Keratinocyte (primary cell): ENCODE measurements around the gene UNC13C. TPM values are rescaled to one million over a fixed set of nuclear protein-coding genes. Genes with fewer than 3 reads are reported as not detected.

Experiments used
- DNase-seq: peaks from one replicate; pipeline ENCODE4 v3.0.0-alpha.2; 2011; ENCODE audit warnings: low read depth, missing footprints, low spot score
- FAIRE-seq: peaks from 2 replicates; lab custom pipeline; 2011; peaks lifted over from hg19 to GRCh38; lab: Jason Lieb, UNC
- H2AFZ ChIP-seq: 2 replicates; pipeline ENCODE4 v1.6.0; 2012; ENCODE audit warnings: low read length, control low read depth, inconsistent platforms; ENCODE audit not compliant: control insufficient read depth
- H3K27ac ChIP-seq: 2 replicates; pipeline ENCODE4 v1.5.1; 2011; ENCODE audit warnings: low read length; ENCODE audit not compliant: control insufficient read depth, insufficient read depth
- H3K27me3 ChIP-seq: 3 replicates; pipeline ENCODE4 v1.6.0; 2011; ENCODE audit warnings: low read length; ENCODE audit not compliant: control insufficient read depth, insufficient read depth; ENCODE audit errors: extremely low read depth
- H3K36me3 ChIP-seq, 2 experiments: 2 replicates in 1 of 2; 3 replicates in 1 of 2; pipeline ENCODE4 v1.5.1; 2011; ENCODE audit warnings: low read length in 2 of 2, mild to moderate bottlenecking in 1 of 2; ENCODE audit not compliant: control insufficient read depth in 2 of 2, insufficient read depth in 2 of 2; ENCODE audit errors: extremely low read depth in 1 of 2
- H3K4me1 ChIP-seq: 3 replicates; pipeline ENCODE4 v1.5.1; 2011; ENCODE audit warnings: low read length; ENCODE audit not compliant: control insufficient read depth, insufficient read depth; ENCODE audit errors: extremely low read depth
- H3K4me2 ChIP-seq: 3 replicates; pipeline ENCODE4 v1.6.0; 2011; ENCODE audit warnings: low read depth, low read length; ENCODE audit not compliant: control insufficient read depth, insufficient read depth; ENCODE audit errors: extremely low read depth
- H3K4me3 ChIP-seq, 3 experiments: fragments of 200-600 bp in 1 of 3; sonication (generic) in 1 of 3; 2 replicates in 2 of 3; 3 replicates in 1 of 3; pipeline ENCODE4 v1.5.1; 2011 to 2016; ENCODE audit warnings: low read length in 3 of 3, mild to moderate bottlenecking in 3 of 3, control low read depth in 2 of 3, inconsistent platforms in 1 of 3, low read depth in 1 of 3, mixed read lengths in 1 of 3, mixed run types in 1 of 3, moderate library complexity in 1 of 3; ENCODE audit not compliant: control insufficient read depth in 2 of 3, insufficient read depth in 2 of 3; ENCODE audit errors: extremely low read depth in 1 of 3
- H3K79me2 ChIP-seq: 2 replicates; pipeline ENCODE4 v1.6.0; 2012; ENCODE audit warnings: low read length; ENCODE audit not compliant: control insufficient read depth, insufficient read depth
- H3K9ac ChIP-seq: 3 replicates; pipeline ENCODE4 v1.6.0; 2011; ENCODE audit warnings: low read length; ENCODE audit not compliant: control insufficient read depth, insufficient read depth; ENCODE audit errors: extremely low read depth
- H3K9me1 ChIP-seq: 3 replicates; pipeline ENCODE4 v1.6.0; 2011; ENCODE audit warnings: low read length; ENCODE audit not compliant: control insufficient read depth, insufficient read depth; ENCODE audit errors: extremely low read depth
- H3K9me3 ChIP-seq: 2 replicates; pipeline ENCODE4 v1.5.1; 2012; ENCODE audit warnings: low read depth, low read length; ENCODE audit not compliant: control insufficient read depth
- H4K20me1 ChIP-seq: 3 replicates; pipeline ENCODE4 v1.6.0; 2011; ENCODE audit warnings: low read length; ENCODE audit not compliant: control insufficient read depth, insufficient read depth; ENCODE audit errors: extremely low read depth
- CTCF ChIP-seq, 3 experiments: IDR thresholded peaks in 1 of 3; conservative IDR thresholded peaks in 1 of 3; optimal IDR thresholded peaks in 1 of 3; 2 replicates in 2 of 3; 3 replicates in 1 of 3; pipeline versions ENCODE3 to v1.5.1; 2011; ENCODE audit warnings: low read length in 3 of 3, mild to moderate bottlenecking in 3 of 3, moderate library complexity in 2 of 3, control low read depth in 1 of 3, inconsistent platforms in 1 of 3; ENCODE audit not compliant: insufficient read depth in 2 of 3; ENCODE audit errors: extremely low read depth in 1 of 3
- EZH2 ChIP-seq: IDR thresholded peaks from one replicate; pipeline ENCODE4 v1.6.1; 2012; ENCODE audit warnings: inconsistent platforms, mild to moderate bottlenecking, low read length, moderate library complexity
- dilution Hi-C: fragments of 300-500 bp; cut with MboI; formaldehyde crosslinking; loops from one replicate; pipeline ENCODE4 v1.7.0; 2020; ENCODE audit warnings: low sequenced_read_pairs; ENCODE audit not compliant: extremely low pct_ligation_motif_present
- polyA plus RNA-seq, 5 experiments: library from polyadenylated mRNA; depleted of rRNA in 3 of 5; stranded (reverse) in 3 of 5; stranded (forward) in 1 of 5; unstranded in 1 of 5; fragments of >200 nt; gene quantifications; 1 replicate in 1 of 5; 2 replicates in 3 of 5; 3 replicates in 1 of 5; pipeline versions ENCODE4 v1.2.1 to v1.2.3, GENCODE V29; 2011 to 2012; ENCODE audit warnings: missing spikeins in 2 of 5, low read depth in 1 of 5, low replicate concordance in 1 of 5

The UNC13C gene
- polyA plus RNA-seq, 1 donor (not counting 4 experiments of a cell fraction or from before 2014, with no cell fraction given) = not detected

DNA sequence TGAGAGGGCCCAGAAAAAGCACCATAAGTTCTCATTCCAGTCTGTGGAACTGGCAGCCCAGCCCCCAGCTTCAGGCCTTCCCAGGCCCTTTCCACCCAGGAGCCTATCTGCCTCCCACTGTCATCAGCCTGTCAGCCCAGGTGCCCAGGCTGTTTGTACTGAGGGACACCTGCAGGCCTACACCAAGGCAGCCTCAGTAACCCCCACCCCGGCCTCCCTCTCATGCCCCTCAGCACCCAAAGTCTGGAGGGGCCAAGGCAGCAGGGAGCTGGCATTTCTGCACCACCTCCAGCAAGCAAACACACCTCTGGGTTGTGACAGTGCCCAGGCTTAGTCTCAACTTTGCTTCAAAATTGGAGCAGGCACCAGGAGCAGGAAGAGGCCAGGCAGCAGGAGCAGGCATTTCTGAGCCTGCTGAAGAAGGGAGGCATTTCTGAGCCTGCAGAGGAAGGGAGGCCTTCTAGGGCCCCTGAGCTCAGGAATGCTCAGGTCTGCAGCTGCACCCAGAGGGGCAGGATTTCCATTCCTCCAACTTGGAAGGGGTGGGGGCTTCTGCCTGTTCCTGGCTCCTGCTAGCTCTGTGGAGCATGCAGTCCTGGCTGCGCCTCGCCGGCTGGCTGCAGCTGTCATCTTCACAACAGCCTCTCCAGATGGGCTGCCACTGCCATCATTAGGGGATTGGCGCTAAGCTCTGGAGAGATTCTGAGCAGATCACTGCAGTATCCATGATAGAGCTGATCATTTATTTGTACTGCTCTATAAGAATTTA lies 396.1 kb downstream of the UNC13C start:
- FAIRE-seq = no peak
- H4K20me1 ChIP-seq = no peaks in the 10 kb centered on the region
- no peaks in the 10 kb centered on the region for H3K36me3 ChIP-seq
- H3K9me1 ChIP-seq = no peaks in the 10 kb centered on the region
- H3K4me3 ChIP-seq = no peak overlapping the region
- no peak for DNase-seq
- dilution Hi-C loops = no loop called here
- H3K4me1 ChIP-seq = no peaks in the 10 kb centered on the region
- H3K27me3 ChIP-seq = no peaks in the 10 kb centered on the region
- H3K4me2 ChIP-seq = no peak overlapping the region
- H3K79me2 ChIP-seq = no peaks in the 10 kb centered on the region
- H3K9me3 ChIP-seq = no peaks in the 10 kb centered on the region
- no peak overlapping the region for H3K9ac ChIP-seq
- H3K27ac ChIP-seq = no peak overlapping the region
- H2AFZ ChIP-seq = no peak overlapping the region
- TF ChIP-seq CTCF (optimal IDR thresholded peaks at IDR 0.05 in 1 of 3, IDR thresholded peaks at IDR 0.05 in 1 of 3, conservative IDR thresholded peaks at IDR 0.05 in 1 of 3; ENCODE audit: extremely low read depth in 1 of 3, insufficient read depth in 2 of 3, low read length in 3 of 3) (no peak), EZH2 (no peak)

DNA sequence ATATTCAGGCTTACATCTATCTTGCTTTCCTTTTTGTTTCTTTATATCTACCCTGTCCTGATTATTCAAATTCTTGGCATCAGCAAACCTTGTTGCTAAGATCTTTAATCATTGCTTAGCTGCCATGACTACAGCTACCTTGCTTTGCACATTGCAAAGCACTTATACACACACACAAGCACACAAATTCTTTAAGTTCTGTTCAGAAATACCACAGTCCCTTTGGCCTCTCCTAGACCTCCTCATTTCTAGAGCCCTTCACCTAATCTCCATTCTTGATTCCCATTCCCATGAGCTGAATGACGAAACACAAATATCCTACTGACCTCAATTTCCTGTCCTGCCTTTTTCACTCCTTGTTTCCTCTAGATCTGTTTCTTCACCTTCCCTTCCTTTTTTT lies 409.6 kb downstream of the UNC13C start:
- Histone ChIP-seq H2AFZ (no peak overlapping the region), H3K27ac (no peak overlapping the region), H3K9me1 (no peaks in the 10 kb centered on the region), H3K36me3 (no peaks in the 10 kb centered on the region), H3K4me2 (no peak overlapping the region), H3K4me3 (no peak overlapping the region), H3K9ac (no peak overlapping the region), H3K9me3 (no peaks in the 10 kb centered on the region), H3K27me3 (no peaks in the 10 kb centered on the region), H3K79me2 (no peaks in the 10 kb centered on the region), H3K4me1 (no peaks in the 10 kb centered on the region), H4K20me1 (no peaks in the 10 kb centered on the region)
- no peak for DNase-seq
- TF ChIP-seq CTCF (optimal IDR thresholded peaks at IDR 0.05 in 1 of 3, IDR thresholded peaks at IDR 0.05 in 1 of 3, conservative IDR thresholded peaks at IDR 0.05 in 1 of 3; ENCODE audit: extremely low read depth in 1 of 3, insufficient read depth in 2 of 3, low read length in 3 of 3) = no peak
- TF ChIP-seq EZH2 = no peak
- dilution Hi-C loops = no loop called here
- FAIRE-seq = no peak
